GM23338 (cell line): ENCODE data around the gene PHETA2.

ENCODE experiments used
- CTCF ChIP-seq, 2 experiments: fragments of 200-600 bp in 1 of 2; sonication (generic) in 1 of 2; conservative IDR thresholded peaks; 2 replicates each; pipeline versions ENCODE4 v1.5.1 to v1.6.1; 2016 to 2017; ENCODE audit warnings: antibody characterized with exemption in 2 of 2, low read depth in 2 of 2, mild to moderate bottlenecking in 2 of 2, moderate library complexity in 1 of 2
- EZH2 ChIP-seq: fragments of 200-600 bp; sonication (generic); IDR thresholded peaks from one replicate; pipeline ENCODE4 v1.8.0; 2017; ENCODE audit warnings: antibody characterized with exemption, mild to moderate bottlenecking, low read depth; ENCODE audit not compliant: unreplicated experiment
- JUNB ChIP-seq: IDR thresholded peaks from one replicate; pipeline ENCODE4 v1.6.1; 2016; ENCODE audit warnings: antibody characterized with exemption; ENCODE audit not compliant: unreplicated experiment
- REST ChIP-seq: IDR thresholded peaks from one replicate; pipeline ENCODE4 v1.6.1; 2018; ENCODE audit warnings: antibody characterized with exemption; ENCODE audit not compliant: unreplicated experiment
- ZNF114 ChIP-seq: fragments of 250-450 bp; sonication (Bioruptor Pico); IDR thresholded peaks from 2 replicates; pipeline ENCODE4 v1.5.0; 2020; ENCODE audit warnings: mild to moderate bottlenecking, moderate library complexity

- no peak for TF ChIP-seq CTCF (conservative IDR thresholded peaks at IDR 0.05; ENCODE audit: low read depth in 2 of 2)
- TF ChIP-seq JUNB: no peak
- no peak for TF ChIP-seq ZNF114 (CRISPR knock-in tag)
- TF ChIP-seq EZH2: no peak
- TF ChIP-seq REST: no peak
These were observed 34.8 kb upstream of the PHETA2 start for GRCh38 chr22:42039271-42039670.
